HG03432 (cell line): ENCODE results near the gene AMN.

ENCODE experiments used
- ATAC-seq: cut with Tn5 transposase; IDR thresholded peaks from one replicate; pipeline ENCODE4 v1.9.1; 2021; ENCODE audit warnings: mild to moderate bottlenecking, moderate library complexity; ENCODE audit not compliant: unreplicated experiment

The AMN gene

DNA sequence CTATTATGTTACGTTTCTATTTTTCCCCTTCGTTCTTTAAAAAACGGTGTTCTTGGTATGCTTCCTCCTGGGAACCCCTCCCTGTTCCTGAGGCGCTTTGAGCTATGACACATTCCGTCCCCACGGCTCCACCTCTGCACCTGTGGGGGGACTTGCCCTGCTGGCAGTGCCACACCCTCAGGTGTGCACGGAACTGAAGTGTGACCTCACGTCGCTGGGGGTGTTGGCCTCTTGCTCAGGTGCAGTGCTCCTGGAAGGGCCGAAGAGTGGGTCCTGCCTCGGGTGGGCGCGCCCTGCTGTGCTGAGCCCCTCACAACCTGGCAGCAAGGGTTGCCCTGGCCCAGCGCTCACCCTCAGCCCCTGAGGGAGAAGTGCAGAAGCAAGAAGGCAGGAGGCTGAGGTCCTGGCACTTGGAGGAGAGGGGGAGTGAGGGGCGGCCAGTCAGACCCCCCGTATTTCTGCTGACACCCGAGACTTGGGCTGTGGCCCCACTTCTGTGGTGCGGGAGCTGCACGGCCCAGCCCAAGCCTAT lies 4.9 kb downstream of the AMN start:
- ATAC-seq: no peak

DNA sequence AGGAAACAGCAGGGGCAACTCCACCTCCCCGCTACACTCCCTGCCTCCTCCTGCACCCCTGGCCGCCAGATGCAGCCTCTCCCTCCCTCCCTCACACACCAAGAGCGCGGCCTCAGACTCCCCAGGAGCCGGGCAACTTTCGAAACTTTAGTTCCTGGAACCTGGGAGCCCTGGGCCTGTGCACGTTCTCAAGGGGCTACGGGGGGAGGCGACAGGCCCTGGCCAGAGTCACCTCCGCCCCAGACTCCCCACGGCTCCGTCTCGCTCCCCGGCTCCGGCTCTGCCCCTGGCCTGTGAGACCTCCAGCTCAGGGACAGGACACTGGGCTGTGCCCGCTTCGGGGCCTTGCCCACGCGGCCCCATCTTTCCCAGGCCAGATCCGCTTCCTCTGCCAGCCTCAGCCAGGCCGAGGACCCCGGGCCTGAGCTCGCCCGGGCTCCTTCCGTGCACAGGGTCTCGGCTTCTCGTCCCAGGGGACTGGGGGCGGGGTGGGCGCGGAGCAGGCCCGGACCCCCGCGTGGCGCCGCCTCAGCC lies 5.5 kb downstream of the AMN start:
- peak; percentile 22 for ATAC-seq

- ATAC-seq: peak; percentile 73
Measured at GRCh38 chr14:102928412-102929240, 6.2 kb downstream of the AMN start.

DNA sequence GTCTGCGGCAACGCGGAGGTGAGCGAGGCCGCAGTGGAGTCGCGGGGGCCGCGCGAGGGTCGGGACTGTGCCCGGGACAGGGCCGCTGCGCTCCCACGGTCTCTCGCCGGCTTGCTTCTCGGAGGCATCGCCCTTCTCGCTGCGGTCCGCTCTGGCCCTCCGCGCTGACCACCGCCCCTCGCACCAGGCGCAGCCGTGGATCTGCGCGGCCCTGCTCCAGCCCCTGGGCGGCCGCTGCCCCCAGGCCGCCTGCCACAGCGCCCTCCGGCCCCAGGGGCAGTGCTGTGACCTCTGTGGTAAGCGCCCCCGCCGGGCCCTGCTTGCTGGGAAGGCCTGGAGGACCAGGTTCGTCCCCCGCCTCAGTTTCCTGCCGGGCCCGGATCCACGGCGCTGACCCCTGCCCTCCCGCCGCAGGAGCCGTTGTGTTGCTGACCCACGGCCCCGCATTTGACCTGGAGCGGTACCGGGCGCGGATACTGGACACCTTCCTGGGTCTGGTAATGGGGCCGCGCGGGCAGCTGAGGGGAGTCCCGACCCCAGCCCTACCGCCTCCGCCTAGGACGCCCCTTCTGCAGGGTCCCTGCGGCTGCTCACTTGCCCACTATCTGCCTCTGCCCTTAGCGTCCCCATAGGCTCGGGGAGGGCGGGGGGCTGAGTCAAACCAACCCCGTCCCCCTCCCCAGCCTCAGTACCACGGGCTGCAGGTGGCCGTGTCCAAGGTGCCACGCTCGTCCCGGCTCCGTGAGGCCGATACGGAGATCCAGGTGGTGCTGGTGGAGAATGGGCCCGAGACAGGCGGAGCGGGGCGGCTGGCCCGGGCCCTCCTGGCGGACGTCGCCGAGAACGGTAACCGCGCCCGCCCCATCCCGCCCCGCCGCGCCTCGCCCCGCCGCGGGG lies 7.0 kb downstream of the AMN start:
- no peak for ATAC-seq

- ATAC-seq: no peak
Measured at GRCh38 chr14:102930138-102930752, 7.8 kb downstream of the AMN start.

GRCh38 chr14:102930753-102931579 lies 8.5 kb downstream of the AMN start:
- no peak for ATAC-seq

- no peak for ATAC-seq
Measured at GRCh38 chr14:102931580-102932285, 9.3 kb downstream of the AMN start.

DNA sequence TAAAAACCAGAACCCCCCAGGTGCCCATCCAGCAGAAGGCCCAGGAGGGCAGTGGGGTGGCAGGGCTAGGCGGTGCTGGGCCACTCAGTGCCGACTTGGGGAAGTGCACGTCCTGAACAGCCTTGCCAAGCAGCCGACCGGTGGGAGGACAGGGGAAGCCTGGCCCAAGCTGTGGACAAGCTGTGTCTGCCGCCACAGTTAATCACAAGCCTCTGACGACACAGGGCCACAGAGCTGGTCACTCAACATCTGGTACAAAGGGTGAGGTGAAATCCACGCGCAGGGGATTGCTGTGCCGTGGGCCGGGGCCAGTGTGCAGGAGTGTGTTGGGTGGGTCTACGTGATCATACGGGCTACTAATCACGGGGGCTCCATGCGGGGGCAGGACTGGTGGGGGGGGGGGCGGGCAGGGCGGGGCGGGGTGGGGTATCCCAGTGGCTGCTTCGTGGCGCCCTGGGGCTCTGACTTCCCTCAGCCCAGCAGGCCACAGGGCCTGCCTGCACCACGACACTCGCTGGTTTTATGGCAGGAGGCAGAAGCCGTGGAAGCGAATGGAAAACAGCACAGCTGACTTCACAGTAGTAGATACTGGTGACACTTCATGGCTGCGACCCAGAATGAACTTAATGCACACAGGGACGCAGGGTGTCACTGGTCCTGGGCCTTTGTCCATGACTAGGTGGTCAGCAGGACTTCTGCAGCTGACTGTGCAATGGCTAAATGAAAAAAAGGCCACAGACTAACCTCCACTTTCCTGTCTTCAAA lies 10.2 kb downstream of the AMN start:
- no peak for ATAC-seq

- ATAC-seq: no peak
Measured at GRCh38 chr14:102933618-102934231, 11.3 kb downstream of the AMN start.

- no peak for ATAC-seq
Measured at GRCh38 chr14:102935756-102936155, 13.3 kb downstream of the AMN start.

- no peak for ATAC-seq
Measured at GRCh38 chr14:102937331-102938175, 15.1 kb downstream of the AMN start.

- no peak for ATAC-seq
Measured at GRCh38 chr14:102938191-102938590, 15.7 kb downstream of the AMN start.

DNA sequence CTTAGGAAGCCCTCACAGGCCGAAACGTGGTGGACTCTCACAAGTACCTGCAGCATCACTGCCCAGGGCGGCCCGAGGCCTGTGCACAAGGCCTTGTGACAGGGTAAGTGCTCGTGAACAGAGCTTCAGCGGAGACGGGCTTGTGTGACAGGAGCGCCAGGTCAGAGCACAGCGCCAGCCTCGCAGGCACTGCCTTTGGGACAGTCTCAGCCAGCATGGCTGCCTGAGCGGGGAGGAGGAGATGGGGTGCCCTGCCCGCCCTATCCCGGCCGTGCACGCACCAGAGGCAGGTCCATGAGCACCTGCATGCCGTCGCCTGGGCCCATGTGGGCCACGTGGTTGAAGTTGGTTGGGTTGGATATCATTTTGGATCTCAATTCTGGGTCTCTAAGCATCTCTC lies 16.9 kb downstream of the AMN start:
- no peak for ATAC-seq

DNA sequence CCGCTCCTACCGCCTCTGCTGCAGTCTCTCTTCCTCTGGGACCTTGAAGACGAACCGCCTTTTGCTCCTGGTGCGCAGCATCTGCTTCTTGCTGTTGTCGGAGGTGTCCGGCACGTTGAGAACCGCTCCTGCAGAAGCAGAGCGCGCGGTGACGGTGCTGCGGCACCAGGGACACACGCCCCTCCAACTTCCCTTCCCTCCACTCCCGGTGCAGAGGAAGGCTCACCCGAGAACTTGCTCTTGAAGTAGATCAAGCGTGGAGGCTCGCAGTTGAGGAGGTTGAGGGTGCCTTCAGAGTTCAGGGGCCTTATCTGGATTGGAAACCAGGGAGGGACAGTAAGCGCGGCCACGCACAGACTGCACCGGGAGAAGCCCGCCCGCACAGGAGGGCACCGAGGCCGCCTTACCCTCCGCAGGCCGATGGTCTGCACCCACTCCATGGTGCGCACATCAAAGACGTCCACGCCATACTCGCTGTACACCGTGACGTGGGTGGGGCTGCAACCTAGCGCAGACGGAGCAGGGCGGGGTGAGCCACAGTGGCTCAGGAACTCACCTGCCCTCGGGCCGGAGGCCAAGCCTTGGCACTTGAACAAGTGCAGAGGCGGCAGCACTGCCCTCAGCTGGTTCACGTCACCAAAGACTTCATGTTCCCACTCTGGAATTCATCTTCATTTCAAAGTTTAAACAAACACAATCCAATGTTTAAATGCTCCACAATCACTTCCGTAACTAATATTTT lies 17.5 kb downstream of the AMN start:
- no peak for ATAC-seq

DNA sequence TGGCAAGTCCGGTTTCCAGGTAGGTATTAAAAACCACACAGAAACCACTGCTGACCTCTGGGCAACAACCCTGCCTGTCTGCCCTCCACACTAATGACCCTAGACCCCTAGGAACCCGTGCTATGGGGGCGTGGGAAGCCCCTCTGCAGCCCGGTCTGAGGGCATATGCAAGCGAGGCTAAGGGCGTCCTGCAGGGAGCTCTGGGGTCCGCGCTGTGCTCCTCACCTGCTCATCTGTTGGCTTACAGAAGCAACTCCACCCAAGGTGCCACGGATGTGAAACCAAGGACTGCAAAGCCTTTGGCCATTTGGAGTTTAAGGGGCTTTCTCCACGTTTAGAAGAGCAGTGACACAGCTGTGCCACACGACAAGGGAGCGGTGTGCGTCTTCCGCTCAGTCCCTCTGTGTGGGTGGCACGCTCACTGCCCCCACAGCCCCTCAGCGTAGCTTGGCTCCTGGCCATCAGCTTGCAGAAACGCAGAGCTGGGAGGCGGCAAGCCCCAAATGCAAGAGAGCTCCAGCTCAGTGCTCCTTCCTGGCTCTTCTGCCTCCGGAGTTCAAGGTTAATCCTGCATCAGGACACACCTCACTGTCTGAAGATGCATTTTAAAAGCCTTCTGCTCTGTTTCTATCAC lies 18.4 kb downstream of the AMN start:
- no peak for ATAC-seq

- no peak for ATAC-seq
Measured at GRCh38 chr14:102941419-102942011, 19.1 kb downstream of the AMN start.
